ENCODE measurements around the gene DYNLL2.

DNA sequence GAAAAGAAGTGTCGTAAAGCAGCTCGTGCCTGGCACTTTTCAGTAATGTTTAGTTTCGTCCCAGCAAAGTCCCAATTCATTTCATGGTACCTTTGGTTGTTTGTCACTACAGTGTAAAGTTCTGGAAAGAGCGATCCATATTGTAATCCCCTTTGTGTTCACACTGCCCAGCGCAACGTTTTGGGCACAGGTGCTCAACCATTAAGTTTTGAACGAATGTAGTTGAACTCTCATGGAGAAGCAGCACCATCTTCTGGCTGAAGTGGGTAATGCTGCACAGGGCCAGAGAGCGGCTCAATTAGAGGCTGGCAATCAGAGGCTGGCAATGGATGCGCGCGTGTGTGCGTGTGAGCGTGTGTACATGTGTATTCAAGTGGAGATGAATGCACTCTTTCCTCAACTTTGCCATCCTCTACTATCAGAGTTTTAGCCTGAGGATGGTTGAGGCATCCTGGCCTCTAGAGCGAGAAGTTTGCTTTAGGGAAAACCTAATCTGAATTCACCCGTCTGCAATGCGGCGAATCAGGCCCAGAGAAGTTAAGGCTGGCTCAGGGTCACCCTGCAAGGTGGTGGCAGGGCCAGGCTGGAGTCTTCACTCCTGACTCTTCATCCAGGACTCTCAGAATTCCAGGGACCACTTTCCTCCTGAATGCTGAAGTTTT is 29.9 kb downstream of the DYNLL2 start:
- TF ChIP-seq, protein P1, sequence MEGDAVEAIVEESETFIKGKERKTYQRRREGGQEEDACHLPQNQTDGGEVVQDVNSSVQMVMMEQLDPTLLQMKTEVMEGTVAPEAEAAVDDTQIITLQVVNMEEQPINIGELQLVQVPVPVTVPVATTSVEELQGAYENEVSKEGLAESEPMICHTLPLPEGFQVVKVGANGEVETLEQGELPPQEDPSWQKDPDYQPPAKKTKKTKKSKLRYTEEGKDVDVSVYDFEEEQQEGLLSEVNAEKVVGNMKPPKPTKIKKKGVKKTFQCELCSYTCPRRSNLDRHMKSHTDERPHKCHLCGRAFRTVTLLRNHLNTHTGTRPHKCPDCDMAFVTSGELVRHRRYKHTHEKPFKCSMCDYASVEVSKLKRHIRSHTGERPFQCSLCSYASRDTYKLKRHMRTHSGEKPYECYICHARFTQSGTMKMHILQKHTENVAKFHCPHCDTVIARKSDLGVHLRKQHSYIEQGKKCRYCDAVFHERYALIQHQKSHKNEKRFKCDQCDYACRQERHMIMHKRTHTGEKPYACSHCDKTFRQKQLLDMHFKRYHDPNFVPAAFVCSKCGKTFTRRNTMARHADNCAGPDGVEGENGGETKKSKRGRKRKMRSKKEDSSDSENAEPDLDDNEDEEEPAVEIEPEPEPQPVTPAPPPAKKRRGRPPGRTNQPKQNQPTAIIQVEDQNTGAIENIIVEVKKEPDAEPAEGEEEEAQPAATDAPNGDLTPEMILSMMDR (IDR thresholded peaks at IDR 0.05) = peak; percentile 96
- TF ChIP-seq POLR2A (IDR thresholded peaks at IDR 0.05; ENCODE audit: low read length) = no peak
- TF ChIP-seq, protein P2, sequence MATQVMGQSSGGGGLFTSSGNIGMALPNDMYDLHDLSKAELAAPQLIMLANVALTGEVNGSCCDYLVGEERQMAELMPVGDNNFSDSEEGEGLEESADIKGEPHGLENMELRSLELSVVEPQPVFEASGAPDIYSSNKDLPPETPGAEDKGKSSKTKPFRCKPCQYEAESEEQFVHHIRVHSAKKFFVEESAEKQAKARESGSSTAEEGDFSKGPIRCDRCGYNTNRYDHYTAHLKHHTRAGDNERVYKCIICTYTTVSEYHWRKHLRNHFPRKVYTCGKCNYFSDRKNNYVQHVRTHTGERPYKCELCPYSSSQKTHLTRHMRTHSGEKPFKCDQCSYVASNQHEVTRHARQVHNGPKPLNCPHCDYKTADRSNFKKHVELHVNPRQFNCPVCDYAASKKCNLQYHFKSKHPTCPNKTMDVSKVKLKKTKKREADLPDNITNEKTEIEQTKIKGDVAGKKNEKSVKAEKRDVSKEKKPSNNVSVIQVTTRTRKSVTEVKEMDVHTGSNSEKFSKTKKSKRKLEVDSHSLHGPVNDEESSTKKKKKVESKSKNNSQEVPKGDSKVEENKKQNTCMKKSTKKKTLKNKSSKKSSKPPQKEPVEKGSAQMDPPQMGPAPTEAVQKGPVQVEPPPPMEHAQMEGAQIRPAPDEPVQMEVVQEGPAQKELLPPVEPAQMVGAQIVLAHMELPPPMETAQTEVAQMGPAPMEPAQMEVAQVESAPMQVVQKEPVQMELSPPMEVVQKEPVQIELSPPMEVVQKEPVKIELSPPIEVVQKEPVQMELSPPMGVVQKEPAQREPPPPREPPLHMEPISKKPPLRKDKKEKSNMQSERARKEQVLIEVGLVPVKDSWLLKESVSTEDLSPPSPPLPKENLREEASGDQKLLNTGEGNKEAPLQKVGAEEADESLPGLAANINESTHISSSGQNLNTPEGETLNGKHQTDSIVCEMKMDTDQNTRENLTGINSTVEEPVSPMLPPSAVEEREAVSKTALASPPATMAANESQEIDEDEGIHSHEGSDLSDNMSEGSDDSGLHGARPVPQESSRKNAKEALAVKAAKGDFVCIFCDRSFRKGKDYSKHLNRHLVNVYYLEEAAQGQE (IDR thresholded peaks at IDR 0.05) = no peak
- no peak for TF ChIP-seq KDM5A (IDR thresholded peaks at IDR 0.05)
- no peak for TF ChIP-seq HOXA7 (CRISPR knock-in tag; IDR thresholded peaks at IDR 0.05)
- TF ChIP-seq, protein P3, sequence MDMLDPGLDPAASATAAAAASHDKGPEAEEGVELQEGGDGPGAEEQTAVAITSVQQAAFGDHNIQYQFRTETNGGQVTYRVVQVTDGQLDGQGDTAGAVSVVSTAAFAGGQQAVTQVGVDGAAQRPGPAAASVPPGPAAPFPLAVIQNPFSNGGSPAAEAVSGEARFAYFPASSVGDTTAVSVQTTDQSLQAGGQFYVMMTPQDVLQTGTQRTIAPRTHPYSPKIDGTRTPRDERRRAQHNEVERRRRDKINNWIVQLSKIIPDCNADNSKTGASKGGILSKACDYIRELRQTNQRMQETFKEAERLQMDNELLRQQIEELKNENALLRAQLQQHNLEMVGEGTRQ (IDR thresholded peaks at IDR 0.05) = no peak
- TF ChIP-seq SMC3 (IDR thresholded peaks at IDR 0.05) = peak; percentile 85
- TF ChIP-seq EP300 (IDR thresholded peaks at IDR 0.05) = no peak
- TF ChIP-seq, protein P4, sequence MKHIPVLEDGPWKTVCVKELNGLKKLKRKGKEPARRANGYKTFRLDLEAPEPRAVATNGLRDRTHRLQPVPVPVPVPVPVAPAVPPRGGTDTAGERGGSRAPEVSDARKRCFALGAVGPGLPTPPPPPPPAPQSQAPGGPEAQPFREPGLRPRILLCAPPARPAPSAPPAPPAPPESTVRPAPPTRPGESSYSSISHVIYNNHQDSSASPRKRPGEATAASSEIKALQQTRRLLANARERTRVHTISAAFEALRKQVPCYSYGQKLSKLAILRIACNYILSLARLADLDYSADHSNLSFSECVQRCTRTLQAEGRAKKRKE (CRISPR knock-in tag; IDR thresholded peaks at IDR 0.05; ENCODE audit: low read depth) = no peak
- TF ChIP-seq, protein P5, sequence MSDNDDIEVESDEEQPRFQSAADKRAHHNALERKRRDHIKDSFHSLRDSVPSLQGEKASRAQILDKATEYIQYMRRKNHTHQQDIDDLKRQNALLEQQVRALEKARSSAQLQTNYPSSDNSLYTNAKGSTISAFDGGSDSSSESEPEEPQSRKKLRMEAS (IDR thresholded peaks at IDR 0.05) = no peak
- no peak for TF ChIP-seq NFE2L2 (conservative IDR thresholded peaks at IDR 0.05; ENCODE audit: low read length)
- no peak for TF ChIP-seq MAFK (IDR thresholded peaks at IDR 0.05; ENCODE audit: partially characterized antibody)
